GM19467 (cell line): ENCODE data around the gene CIC.

ENCODE experiments used
- ATAC-seq: cut with Tn5 transposase; IDR thresholded peaks from one replicate; pipeline ENCODE4 v1.9.1; 2021; ENCODE audit warnings: mild to moderate bottlenecking, moderate library complexity; ENCODE audit not compliant: unreplicated experiment

CIC gene

DNA sequence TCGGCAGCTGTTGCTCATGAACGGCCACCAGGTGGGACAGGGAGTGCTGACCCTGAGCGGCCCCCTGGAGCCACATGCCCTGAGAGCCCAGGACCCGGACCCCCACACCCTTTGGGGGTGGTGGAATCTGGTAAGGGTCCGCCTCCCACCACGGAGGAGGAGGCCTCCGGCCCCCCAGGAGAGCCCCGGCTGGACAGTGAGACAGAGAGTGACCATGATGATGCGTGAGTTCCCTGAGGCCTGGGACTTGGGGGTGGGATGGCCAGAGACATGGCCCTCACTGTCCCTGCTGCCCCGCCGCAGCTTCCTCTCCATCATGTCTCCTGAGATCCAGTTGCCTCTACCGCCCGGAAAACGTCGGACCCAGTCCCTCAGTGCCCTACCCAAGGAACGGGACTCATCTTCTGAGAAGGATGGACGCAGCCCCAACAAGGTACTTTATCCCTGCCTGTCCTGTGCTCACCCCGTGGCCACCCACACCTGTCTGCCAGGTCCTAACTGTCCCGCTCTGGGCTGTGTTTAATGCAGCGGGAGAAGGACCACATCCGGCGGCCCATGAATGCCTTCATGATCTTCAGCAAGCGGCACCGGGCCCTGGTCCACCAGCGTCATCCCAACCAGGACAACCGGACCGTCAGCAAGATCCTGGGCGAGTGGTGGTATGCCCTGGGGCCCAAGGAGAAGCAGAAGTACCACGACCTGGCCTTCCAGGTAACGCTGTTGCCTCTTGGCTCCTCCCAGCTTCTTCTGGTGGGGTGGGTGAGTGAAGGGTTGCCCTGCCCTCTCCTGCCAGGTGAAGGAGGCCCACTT, 18.2 kb downstream of the CIC start:
- ATAC-seq: no peak

DNA sequence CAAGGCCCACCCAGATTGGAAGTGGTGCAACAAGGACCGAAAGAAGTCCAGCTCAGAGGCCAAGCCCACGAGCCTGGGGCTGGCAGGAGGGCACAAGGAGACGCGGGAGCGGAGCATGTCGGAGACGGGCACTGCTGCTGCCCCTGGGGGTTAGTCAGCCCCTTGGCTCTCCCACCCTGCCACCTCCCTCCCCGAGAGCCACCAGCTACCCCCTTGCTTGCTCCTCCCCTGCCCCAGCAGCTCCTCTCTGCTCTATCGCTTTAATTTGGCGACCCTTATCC, 18.7 kb downstream of the CIC start:
- no peak for ATAC-seq

DNA sequence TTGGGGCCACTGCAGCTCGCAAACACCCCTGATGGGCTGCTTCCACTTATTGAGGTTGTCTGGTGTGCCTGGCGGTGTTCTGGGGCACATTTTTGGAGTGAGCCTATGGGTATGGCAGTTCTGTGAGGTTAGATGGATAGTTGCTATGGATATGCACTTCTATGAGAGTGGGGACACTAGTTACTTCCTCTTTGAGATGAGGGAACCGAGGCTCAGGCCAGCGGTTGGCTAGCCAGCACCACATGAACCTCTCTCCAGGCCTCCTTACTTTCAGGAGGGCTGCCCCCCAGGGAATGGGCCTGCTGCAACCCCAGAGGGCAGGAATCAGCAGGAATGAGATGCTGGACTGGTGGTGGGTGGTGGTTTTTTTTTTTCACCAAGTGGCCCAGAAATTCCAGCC, 19.3 kb downstream of the CIC start:
- no peak for ATAC-seq

DNA sequence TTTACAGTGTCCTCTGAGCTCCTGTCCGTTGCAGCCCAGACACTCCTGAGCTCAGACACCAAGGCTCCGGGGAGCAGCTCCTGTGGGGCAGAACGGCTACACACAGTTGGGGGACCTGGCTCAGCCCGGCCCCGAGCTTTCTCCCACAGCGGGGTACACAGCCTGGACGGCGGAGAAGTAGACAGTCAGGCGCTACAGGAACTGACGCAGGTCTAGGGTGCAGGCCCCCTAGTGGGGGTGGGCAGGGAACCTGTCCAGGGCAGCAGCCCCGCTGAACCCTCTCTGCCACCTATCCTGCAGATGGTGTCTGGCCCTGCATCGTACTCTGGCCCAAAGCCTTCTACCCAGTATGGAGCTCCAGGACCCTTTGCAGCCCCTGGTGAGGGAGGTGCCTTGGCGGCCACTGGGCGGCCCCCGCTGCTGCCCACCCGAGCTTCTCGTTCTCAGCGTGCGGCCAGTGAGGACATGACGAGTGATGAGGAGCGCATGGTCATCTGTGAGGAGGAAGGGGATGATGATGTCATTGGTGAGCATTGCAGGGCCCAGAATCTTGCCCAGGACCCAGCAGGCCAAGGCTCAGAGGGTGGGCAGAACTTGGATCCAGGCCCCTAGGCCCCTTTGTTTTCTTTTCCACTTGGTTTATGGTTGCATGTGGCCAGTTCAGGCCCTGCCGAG, 20.0 kb downstream of the CIC start:
- ATAC-seq: no peak

DNA sequence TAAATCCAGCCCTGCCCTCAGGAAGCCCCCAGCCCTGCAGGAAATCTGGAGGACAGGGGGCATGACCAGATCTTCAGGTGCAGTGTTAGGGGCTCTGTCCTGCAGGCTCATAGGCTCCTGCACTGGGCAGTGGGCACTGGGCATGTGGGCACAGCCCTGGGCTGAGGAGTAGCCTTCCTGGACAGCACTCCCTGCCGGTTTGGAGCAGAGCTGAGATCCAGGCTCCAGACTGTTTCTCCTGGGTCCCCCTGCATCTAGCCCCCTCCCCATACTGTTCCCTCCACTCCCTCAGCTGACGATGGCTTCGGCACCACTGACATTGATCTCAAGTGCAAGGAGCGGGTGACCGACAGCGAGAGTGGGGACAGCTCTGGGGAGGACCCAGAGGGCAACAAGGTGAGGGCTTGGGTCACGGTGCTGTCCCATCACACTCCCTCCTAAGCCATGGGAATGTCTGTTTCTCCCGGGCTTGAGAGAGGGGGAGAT, 20.5 kb downstream of the CIC start:
- no peak for ATAC-seq

DNA sequence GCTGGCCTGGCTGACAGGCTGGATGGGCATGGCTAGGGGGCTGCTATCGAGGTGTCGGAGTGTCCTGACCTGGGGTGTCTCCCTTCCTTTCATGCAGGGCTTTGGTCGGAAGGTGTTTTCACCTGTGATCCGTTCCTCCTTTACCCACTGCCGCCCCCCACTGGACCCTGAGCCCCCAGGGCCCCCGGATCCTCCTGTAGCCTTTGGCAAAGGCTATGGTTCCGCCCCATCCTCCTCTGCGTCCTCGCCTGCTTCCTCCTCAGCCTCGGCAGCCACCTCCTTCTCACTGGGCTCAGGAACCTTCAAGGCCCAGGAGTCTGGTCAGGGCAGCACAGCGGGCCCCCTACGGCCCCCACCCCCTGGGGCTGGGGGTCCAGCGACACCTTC, 21.1 kb downstream of the CIC start:
- no peak for ATAC-seq

DNA sequence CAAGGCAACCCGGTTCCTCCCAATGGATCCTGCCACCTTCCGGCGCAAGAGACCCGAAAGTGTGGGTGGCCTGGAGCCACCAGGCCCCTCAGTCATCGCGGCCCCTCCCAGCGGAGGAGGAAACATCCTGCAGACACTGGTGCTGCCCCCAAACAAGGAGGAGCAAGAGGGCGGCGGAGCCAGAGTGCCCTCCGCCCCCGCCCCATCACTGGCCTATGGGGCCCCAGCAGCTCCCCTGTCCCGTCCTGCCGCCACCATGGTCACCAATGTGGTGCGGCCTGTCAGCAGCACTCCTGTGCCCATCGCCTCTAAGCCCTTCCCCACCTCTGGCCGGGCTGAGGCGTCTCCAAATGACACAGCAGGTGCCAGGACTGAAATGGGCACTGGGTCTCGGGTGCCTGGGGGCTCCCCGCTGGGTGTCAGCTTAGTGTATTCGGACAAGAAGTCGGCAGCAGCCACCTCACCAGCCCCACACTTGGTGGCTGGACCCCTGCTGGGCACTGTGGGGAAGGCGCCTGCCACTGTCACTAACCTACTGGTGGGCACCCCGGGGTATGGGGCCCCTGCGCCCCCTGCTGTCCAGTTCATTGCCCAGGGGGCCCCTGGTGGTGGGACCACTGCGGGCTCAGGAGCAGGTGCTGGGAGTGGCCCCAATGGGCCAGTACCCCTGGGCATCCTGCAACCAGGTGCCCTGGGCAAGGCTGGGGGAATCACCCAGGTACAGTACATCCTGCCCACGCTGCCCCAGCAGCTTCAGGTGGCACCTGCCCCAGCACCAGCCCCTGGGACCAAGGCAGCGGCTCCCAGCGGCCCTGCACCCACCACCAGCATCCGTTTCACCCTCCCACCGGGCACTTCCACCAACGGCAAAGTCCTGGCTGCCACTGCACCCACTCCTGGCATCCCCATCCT, 21.7 kb downstream of the CIC start:
- no peak for ATAC-seq

DNA sequence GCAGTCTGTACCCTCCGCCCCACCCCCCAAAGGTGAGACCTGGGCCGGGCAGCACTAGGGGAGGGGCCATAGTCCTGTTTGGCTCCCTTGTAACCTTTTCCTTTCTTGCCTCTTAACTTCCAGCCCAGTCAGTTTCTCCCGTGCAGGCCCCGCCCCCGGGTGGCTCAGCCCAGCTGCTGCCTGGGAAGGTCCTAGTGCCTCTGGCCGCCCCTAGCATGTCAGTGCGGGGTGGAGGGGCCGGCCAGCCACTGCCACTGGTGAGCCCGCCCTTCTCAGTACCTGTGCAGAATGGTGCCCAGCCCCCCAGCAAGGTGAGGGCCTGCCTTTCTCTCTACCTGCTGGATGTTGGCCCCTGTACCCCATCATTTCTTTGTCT, 22.4 kb downstream of the CIC start:
- no peak for ATAC-seq

DNA sequence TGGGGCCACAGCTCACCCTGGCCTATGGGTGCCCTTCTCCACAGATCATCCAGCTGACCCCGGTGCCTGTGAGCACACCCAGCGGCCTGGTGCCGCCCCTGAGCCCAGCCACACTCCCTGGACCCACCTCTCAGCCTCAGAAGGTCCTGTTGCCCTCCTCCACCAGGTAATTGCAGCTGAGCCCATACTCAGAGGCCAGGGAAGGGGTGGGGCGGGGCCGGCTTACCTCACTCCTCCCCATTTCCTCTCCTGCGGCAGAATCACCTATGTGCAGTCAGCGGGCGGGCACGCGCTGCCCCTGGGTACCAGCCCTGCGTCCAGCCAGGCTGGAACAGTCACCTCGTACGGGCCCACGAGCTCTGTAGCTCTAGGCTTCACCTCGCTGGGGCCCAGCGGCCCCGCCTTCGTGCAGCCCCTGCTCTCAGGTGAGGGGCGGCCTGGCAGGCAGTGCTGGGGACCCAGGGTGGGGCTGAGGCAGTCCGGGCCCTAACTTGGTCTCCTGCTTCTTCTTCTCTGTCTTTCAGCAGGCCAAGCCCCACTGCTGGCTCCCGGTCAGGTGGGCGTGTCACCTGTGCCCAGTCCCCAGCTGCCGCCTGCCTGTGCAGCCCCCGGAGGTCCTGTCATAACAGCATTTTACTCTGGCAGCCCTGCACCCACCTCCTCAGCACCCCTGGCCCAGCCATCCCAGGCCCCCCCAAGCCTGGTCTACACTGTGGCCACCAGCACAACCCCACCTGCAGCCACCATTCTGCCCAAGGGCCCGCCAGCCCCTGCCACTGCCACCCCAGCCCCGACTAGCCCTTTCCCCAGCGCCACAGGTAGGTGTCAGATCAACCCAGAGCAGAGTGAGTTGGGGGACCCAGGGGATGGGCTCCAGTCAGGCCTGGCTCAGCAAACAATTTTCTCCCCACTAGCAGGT, 23.2 kb downstream of the CIC start:
- ATAC-seq: no peak

DNA sequence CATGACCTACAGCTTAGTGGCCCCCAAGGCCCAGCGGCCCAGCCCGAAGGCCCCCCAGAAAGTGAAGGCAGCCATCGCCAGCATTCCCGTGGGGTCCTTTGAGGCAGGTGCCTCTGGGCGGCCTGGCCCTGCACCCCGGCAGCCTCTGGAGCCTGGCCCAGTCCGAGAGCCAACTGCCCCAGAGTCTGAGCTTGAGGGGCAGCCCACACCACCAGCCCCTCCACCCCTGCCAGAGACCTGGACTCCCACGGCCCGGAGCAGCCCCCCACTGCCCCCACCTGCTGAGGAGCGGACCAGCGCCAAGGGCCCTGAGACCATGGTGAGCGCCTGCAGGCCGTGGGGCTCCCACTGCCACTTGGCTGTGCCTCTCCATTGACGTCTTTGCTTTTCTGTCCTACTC, 23.9 kb downstream of the CIC start:
- ATAC-seq: no peak

DNA sequence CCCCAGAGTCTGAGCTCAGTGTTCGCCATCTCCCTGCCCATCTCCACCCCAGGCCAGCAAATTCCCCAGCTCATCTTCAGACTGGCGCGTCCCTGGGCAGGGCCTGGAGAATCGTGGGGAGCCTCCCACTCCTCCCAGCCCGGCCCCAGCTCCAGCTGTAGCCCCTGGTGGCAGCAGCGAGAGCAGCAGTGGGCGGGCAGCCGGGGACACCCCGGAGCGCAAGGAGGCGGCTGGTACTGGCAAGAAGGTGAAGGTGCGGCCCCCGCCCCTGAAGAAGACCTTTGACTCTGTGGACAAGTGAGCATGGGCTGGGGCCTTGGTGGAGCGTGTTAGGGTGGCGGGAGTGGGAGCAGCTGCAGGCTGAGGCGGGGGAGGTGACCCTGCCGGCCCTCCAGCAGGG, 24.5 kb downstream of the CIC start:
- ATAC-seq: no peak

DNA sequence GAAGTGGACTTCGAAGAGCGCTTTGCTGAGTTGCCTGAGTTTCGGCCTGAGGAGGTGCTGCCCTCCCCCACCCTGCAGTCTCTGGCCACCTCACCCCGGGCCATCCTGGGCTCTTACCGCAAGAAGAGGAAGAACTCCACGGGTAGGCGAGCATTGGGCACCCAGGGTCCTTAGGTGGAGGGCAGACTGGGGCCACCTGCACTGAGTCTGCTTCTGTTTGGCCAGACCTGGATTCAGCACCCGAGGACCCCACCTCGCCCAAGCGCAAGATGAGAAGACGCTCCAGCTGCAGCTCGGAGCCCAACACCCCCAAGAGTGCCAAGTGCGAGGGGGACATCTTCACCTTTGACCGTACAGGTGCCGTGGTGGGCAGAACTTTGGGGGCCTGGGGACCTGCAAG, 24.9 kb downstream of the CIC start:
- ATAC-seq: no peak

DNA sequence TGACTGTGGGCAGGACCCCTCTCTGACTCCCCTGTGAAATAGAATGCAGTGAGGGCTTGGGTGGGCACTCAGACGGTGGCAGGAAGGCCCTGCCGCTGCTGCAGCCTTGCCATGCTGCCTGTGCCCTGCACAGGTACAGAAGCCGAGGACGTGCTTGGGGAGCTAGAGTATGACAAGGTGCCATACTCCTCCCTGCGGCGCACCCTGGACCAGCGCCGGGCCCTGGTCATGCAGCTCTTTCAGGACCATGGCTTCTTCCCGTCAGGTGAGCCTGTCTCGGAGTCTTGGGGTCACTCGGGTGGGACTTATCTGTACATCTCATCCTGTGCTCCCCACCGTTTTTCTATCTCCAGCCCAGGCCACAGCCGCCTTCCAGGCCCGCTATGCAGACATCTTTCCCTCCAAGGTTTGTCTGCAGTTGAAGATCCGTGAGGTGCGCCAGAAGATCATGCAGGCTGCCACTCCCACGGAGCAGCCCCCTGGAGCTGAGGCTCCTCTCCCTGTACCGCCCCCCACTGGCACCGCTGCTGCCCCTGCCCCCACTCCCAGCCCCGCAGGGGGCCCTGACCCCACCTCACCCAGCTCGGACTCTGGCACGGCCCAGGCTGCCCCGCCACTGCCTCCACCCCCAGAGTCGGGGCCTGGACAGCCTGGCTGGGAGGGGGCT, 25.6 kb downstream of the CIC start:
- ATAC-seq: no peak

DNA sequence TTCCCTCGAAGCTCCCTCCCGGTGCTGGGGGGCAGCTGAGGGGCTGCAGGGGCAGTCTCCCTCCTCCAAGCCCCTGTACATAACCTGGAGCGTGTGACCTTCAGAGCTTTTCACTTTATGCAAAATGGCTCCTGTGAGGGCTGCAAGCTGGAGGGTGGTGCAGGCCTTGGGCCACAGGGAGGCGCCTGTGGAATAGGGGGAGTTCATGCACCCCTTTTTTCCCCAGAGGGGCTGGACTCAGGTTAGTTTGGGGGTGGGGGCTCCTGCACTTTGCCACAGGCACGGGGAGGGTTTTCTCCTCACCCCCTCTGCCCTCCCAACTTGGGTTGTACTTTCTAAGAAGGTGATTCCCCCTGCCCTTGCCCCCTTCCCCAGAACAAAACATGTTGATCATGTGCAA, 26.3 kb downstream of the CIC start:
- ATAC-seq: no peak

DNA sequence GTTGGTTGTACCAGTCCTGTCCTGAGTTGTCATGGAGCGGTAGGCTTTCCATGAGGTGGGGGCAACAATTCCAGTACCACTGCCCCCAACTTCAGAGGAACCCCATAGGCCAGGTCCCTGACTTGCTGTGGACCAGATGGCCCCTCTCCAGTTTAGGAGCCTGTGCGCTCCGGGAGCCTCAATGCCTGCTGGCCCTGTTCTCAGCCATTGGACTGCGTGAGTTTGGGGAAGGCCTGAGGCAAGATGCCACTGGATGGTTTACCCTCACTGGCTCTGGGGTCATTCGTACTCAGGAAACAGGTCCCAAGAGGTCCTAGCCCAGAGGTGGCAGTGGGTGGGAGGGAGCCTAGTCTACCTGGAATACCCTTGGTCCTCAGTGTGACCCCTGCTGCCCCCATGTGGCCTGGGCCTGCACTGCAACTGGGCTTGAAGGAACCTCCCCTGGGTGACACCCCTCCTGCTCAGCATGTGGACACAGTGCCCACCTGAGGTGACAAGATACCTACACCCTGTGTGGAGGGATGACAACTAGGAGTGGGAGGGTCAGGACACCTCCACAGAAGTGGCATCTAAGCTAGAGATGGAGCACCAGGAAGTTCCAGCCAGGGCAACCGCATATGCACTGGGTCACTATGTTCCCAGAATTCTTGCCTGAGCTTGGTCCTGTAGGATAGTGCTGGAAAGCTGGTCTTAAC, 26.9 kb downstream of the CIC start:
- ATAC-seq: no peak

DNA sequence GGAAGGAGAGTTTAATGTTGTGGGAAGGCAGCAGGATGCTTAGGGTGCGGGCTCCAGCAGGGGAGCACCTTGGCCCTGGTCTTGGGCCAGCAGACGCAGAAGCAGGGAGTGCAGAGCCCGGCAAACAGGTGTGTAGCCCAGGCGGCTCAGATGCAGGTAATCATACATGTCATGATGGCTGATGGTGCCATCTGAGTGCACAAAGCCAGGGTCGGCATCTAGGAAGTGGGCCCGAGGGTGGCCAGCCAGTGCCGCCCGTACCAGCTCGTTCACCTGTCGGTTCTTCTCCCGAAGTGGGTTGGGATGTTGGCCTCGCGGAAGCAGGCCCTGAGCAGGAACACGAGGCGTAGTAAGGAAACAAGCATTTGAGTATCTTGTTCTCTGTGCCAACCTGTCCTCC, 28.0 kb downstream of the CIC start:
- no peak for ATAC-seq

DNA sequence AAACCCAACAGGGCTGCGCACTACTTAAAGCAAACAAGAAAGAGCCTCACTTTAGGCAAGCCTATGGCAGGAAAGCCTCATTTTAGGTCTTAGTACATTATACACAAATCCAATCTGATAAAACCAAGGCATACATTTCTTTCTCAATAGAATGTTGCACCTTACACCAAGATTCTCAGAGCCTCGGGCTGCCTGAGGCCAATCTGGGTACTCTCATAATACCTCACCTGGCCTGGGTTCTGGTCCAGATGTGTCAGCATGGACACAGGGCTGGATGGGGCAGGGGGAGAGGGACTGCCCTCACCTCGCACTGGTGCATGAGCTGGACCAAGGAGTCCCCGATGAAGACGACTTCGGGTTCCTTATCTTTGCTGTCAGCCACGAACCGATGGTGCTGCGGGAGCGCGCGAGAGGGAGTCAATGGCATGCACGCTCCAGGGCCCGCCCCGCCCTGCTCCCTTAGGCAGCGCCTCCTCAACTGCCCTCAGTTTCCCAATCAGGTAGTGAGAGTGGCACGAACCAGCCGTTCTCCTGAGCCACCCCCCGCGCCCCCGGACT, 32.7 kb downstream of the CIC start, which contains the start of gene PRR19:
Gene PRR19, plus strand, starts transcription at position 487 of the 558 bp plus-strand sequence. CDS start 7,453 bp downstream, outside the sequence.
- no peak for ATAC-seq

DNA sequence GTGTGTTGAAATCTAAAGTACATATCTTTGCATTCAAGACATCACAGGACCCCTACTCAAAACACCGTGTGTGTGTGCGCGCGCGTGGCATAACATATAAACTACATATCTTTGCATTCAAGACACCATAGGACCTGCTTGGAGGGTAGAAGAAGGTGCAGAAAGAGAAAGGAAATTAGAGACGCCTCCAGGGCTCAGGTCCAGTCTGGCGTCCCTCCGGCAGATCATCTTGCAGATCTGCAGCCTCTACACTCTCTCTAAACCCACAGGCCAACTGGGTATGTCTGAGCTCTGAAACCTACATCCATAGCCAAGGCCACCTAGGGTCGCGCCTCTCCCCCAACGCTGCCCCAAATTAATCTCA, 34.0 kb downstream of the CIC start:
- ATAC-seq: no peak

DNA sequence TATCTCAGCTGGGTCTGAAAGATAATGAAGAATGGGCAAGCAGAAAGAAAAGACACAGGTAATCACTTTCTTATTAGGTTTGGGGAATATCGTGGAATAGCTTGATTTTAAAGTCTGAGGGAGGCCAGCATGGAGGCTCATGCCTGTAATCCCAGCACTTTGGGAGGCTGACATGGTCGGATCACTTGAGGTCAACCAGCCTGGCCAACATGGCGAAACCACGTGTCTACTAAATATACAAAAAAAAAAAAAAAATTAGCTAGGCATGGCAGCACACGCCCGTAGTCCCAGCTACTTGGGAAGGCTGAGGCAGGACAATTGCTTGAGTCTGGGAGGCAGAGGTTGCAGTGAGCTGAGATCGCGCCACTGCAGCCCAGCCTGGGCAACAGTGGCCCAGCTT, 34.8 kb downstream of the CIC start:
- no peak for ATAC-seq
